Epidermal melanocyte (primary cell): ENCODE measurements around the gene WFS1.
A peak's percentile ranks its signal among the peaks of the same experiment; 100 is the strongest.

Experiments used
- DNase-seq: peaks from one replicate; pipeline ENCODE4 v3.0.0; 2011; ENCODE audit warnings: low spot score; ENCODE audit not compliant: insufficient read length

WFS1 gene

DNA sequence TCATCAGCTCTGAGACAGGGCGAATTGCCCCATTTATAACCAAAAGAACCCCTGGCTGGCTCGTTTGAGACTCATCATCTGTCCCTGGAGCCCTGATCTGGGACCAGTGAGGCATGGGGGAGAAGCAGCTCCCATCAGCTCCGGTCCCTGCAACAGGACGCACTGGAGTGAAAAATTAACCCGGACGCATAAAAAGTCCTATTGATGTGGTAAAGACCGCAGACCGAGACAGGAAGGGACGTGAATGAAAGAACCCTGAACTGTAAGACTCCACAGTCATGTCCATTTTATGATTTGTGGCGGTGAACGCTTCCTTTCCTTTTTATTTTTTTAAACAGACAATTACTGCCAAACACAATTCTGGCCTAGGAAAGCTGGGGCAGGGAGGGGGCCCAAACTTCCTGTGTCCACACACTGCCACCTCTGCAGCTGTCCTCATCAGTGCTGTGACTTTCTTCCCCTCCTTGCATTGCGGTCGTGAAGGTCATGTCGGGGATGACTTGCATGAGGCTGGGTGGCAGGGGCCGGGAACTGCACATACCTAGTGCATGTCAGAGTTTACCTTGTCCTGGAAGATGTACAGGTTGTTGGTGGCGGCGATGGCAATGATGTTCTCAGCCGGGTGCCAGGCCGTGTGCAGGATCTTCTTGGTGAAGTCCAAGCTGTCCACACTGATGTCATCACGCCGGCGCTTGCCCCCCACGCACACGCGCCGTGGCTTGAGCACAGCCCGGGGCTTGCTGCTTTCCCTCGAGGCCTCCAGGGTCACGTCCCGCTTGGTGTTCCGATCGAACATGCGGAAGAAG lies 53.3 kb downstream of the WFS1 start:
- DNase-seq: no peak

DNA sequence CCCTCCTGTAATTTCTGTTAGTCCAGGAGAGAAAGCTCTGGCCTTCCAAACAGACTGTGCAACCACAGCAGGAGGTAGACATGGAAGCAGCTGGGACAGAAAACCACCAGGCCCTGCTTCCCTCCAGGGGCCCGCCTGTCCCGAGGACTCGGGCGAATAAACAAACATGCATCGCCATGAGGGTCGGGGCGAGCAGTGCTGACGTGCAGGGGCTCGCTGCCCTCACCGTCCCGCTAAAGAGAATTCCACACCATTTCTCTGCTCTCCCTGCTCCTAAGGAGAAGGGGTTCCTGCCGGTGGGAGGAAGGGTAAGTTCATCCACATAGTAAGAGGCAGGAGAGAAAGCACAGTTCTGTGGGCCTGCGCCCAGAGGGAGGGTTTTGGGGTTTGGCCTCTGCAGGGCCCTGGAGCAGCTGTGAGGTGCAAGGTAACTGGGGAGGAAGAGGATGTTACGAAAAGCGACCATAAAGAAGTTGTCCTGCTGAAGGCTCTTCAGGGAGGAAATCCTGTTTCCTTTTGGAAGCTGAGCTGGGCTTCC lies 54.9 kb downstream of the WFS1 start:
- DNase-seq: no peak

DNA sequence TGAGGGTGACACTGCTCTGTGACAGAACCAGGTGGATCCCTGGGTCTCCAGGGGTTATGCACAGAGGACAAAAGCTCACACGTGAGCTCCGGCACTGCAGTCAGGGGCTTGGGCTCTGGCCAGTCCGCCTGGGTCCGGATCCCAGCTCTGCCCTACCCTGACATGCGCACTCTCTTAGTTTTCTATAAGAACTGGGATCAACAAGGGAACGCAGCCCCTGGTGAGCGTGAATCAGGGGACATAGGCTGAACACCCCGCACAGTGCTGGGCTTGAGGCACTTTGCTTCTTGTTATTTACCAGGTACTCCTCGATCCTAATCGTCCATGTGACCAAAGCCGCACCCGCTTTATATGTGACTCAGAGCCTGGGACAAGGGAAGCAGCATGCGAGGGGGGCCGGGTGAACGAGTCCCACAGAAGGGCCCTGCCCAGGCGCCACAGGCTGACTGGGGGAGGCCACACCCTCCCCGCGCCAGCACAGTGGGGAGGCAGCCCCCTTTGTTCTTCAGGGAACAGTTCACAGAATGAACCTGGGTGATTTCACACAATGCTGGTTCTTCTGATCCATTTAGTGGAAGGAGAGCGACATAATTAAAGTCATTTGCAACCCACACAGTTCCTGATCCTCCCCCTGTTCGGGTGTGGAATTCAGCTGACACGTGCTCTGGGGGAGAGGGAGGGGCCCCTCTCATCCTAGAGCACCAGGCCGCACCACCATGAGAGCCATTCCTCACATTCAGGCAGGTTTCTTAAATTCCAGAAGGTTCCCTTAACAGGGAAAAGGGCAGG lies 55.5 kb downstream of the WFS1 start:
- no peak for DNase-seq

GRCh38 chr4:6325788-6326290 lies 56.2 kb downstream of the WFS1 start:
- no peak for DNase-seq

GRCh38 chr4:6326312-6327060 lies 56.8 kb downstream of the WFS1 start:
- DNase-seq: no peak

GRCh38 chr4:6327220-6327917 lies 57.7 kb downstream of the WFS1 start:
- peak; percentile 66 for DNase-seq

DNA sequence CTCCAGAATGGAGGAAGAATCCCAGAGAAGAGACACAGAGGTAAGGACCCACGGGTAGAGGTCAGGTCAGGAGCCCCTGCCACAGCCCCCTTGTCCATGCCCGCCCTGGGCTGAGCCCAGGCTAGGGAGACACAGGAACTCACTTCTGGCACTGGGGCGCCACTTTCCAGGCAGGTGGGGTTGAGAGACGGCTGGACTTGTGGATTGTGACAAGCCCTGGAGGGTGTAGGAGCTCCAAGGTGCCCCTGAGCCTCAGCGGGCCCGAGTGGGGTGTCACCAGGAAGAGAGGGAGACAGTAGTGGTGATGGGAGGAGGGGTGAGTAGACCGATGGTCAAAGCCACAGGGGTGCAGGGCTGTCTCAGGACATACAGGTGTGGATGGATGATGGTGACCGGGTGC lies 58.9 kb downstream of the WFS1 start:
- no peak for DNase-seq

GRCh38 chr4:6329478-6330383 lies 60.1 kb downstream of the WFS1 start:
- no peak for DNase-seq

GRCh38 chr4:6330384-6330767 lies 60.7 kb downstream of the WFS1 start:
- no peak for DNase-seq

GRCh38 chr4:6331018-6331417 lies 61.4 kb downstream of the WFS1 start:
- DNase-seq: no peak

DNA sequence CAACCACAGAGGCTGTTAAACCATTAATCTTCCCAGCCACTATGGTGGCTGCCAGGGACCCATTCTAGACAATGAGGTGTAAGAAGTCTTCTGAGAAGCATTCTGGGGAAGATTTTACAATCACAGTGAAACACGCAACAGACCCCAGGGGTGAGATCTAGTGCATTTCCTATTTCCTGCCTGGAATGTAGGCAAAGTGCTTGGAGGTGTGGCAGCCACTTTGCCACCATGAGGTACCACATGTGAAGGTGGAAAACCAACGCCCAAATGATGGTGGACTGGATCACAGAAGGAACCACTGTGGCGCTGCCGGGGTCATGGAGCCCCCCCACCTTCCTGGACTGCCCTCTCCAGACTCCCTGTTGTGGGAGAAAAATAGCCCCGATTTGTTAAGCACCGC lies 61.8 kb downstream of the WFS1 start:
- no peak for DNase-seq

- no peak for DNase-seq
Measured at GRCh38 chr4:6332042-6332668, 62.5 kb downstream of the WFS1 start.

DNA sequence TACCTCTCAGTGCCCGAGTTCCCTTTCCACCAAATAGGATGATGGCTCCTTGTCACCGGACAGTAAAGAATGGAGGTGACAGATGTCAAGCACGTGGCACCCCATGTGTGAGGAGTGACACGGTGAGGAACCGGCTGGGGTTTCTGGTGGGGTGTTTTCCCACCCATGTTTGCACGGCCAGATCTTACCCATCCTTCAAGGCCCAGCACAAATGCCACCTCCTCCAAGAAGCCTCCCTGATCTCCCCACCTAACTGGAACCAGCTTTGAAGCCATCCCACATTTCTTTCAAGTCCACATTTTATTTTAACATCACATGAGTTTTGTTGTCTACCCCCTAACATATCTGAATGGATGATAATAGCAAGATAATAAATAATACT lies 63.0 kb downstream of the WFS1 start:
- DNase-seq: no peak

- no peak for DNase-seq
Measured at GRCh38 chr4:6333301-6334202, 63.9 kb downstream of the WFS1 start.

GRCh38 chr4:6334203-6334887 lies 64.7 kb downstream of the WFS1 start:
- no peak for DNase-seq

- DNase-seq: no peak
Measured at GRCh38 chr4:6335040-6335590, 65.5 kb downstream of the WFS1 start.

GRCh38 chr4:6336166-6336565 lies 66.5 kb downstream of the WFS1 start:
- no peak for DNase-seq
